NCI-H2107 treated with DMSO at 0.1 percent for 48 hours (cell line): ENCODE data around the gene ZSWIM8.
"Not testable (repeated sequence)": the region's sequence is repeated elsewhere in the genome, so short reads cannot be mapped to it uniquely, and the experiment has no call there.

Experiments
- DNase-seq: peaks from one replicate; lab custom pipeline; 2025; ENCODE audit not compliant: unreplicated experiment; lab: John Stamatoyannopoulos, UW

Gene ZSWIM8

GRCh38 chr10:73785211-73785720 is at the start of gene ZSWIM8:
Gene ZSWIM8 (plus strand): TSS chr10:73785606. CDS start chr10:73785879, 273 bp downstream.
- peak; percentile 71 for DNase-seq

- not testable (repeated sequence) for DNase-seq
Measured at GRCh38 chr10:73740501-73741254, 44.7 kb upstream of the ZSWIM8 start.

- no peak for DNase-seq
Measured at GRCh38 chr10:73742454-73742734, 43.0 kb upstream of the ZSWIM8 start.

- DNase-seq = no peak
Measured at GRCh38 chr10:73743327-73743904, 42.0 kb upstream of the ZSWIM8 start.

GRCh38 chr10:73743905-73744663 is 41.3 kb upstream of the ZSWIM8 start, which contains the start of gene SEC24C:
Gene SEC24C (plus strand): TSS chr10:73744372. CDS start chr10:73746833, 2,461 bp downstream.
- DNase-seq = peak; percentile 81

- DNase-seq = no peak
Measured at GRCh38 chr10:73744664-73744975, 40.8 kb upstream of the ZSWIM8 start.

GRCh38 chr10:73746721-73747120 is 38.7 kb upstream of the ZSWIM8 start:
- no peak for DNase-seq

GRCh38 chr10:73750819-73751218 is 34.6 kb upstream of the ZSWIM8 start:
- no peak for DNase-seq

- no peak for DNase-seq
Measured at GRCh38 chr10:73756183-73756582, 29.2 kb upstream of the ZSWIM8 start.

GRCh38 chr10:73758704-73759511 is 26.5 kb upstream of the ZSWIM8 start:
- DNase-seq = peak; percentile 48

- peak; percentile 48 for DNase-seq
Measured at GRCh38 chr10:73759512-73760115, 25.8 kb upstream of the ZSWIM8 start.

- DNase-seq = no peak
Measured at GRCh38 chr10:73761781-73762180, 23.6 kb upstream of the ZSWIM8 start.

GRCh38 chr10:73762915-73763314 is 22.5 kb upstream of the ZSWIM8 start:
- no peak for DNase-seq

GRCh38 chr10:73763343-73763742 is 22.1 kb upstream of the ZSWIM8 start:
- DNase-seq = no peak

GRCh38 chr10:73765066-73765465 is 20.3 kb upstream of the ZSWIM8 start:
- DNase-seq = no peak

GRCh38 chr10:73768881-73769280 is 16.5 kb upstream of the ZSWIM8 start:
- peak; percentile 27 for DNase-seq

- no peak for DNase-seq
Measured at GRCh38 chr10:73769396-73769795, 16.0 kb upstream of the ZSWIM8 start.

- no peak for DNase-seq
Measured at GRCh38 chr10:73771722-73772280, 13.6 kb upstream of the ZSWIM8 start.

GRCh38 chr10:73772281-73773151 is 12.9 kb upstream of the ZSWIM8 start:
- DNase-seq = no peak
